GM19395 (cell line): ENCODE results near the gene INPP4B.

Source experiments
- ATAC-seq: cut with Tn5 transposase; IDR thresholded peaks from one replicate; pipeline ENCODE4 v1.9.1; 2021; ENCODE audit warnings: mild to moderate bottlenecking, moderate library complexity; ENCODE audit not compliant: unreplicated experiment

Gene INPP4B

GRCh38 chr4:142383800-142384470, 462.2 kb downstream of the INPP4B start:
- ATAC-seq = no peak

GRCh38 chr4:142383354-142383753, 462.7 kb downstream of the INPP4B start:
- no peak for ATAC-seq

- ATAC-seq = no peak
Observed at GRCh38 chr4:142380052-142380602, 466.0 kb downstream of the INPP4B start.

GRCh38 chr4:142379277-142380051, 466.6 kb downstream of the INPP4B start:
- no peak for ATAC-seq

- ATAC-seq = no peak
Observed at GRCh38 chr4:142378179-142378578, 467.9 kb downstream of the INPP4B start.

- ATAC-seq = no peak
Observed at GRCh38 chr4:142377342-142378091, 468.6 kb downstream of the INPP4B start.

GRCh38 chr4:142376204-142376603, 469.9 kb downstream of the INPP4B start:
- no peak for ATAC-seq

GRCh38 chr4:142373610-142374009, 472.5 kb downstream of the INPP4B start:
- no peak for ATAC-seq

- no peak for ATAC-seq
Observed at GRCh38 chr4:142372530-142373260, 473.4 kb downstream of the INPP4B start.

GRCh38 chr4:142369141-142369540, 477.0 kb downstream of the INPP4B start:
- ATAC-seq = no peak

- no peak for ATAC-seq
Observed at GRCh38 chr4:142367418-142368180, 478.5 kb downstream of the INPP4B start.

GRCh38 chr4:142366769-142367181, 479.3 kb downstream of the INPP4B start:
- ATAC-seq = no peak

GRCh38 chr4:142365391-142365790, 480.7 kb downstream of the INPP4B start:
- ATAC-seq = no peak

GRCh38 chr4:142363686-142364085, 482.4 kb downstream of the INPP4B start:
- no peak for ATAC-seq

GRCh38 chr4:142361981-142362380, 484.1 kb downstream of the INPP4B start:
- ATAC-seq = no peak

- ATAC-seq = no peak
Observed at GRCh38 chr4:142360657-142361056, 485.4 kb downstream of the INPP4B start.

GRCh38 chr4:142358656-142359055, 487.4 kb downstream of the INPP4B start:
- no peak for ATAC-seq

GRCh38 chr4:142356801-142357200, 489.3 kb downstream of the INPP4B start:
- ATAC-seq = no peak

GRCh38 chr4:142356118-142356759, 489.9 kb downstream of the INPP4B start:
- no peak for ATAC-seq
